SIG-M5 treated with dmso at 0.1 percent for 504 hours (cell line): ENCODE measurements around the gene MTF2.
"Not testable (repeated sequence)": the region's sequence is repeated elsewhere in the genome, so short reads cannot be mapped to it uniquely, and the experiment has no call there.

Source experiments
- DNase-seq: peaks from one replicate; lab custom pipeline; 2025; ENCODE audit not compliant: unreplicated experiment; lab: John Stamatoyannopoulos, UW

The MTF2 gene

GRCh38 chr1:93078986-93079654 lies at the start of gene MTF2:
Gene MTF2 (plus strand): TSS chr1:93079283. CDS start chr1:93079527, 244 bp downstream.
- DNase-seq, result peak; percentile 81

DNA sequence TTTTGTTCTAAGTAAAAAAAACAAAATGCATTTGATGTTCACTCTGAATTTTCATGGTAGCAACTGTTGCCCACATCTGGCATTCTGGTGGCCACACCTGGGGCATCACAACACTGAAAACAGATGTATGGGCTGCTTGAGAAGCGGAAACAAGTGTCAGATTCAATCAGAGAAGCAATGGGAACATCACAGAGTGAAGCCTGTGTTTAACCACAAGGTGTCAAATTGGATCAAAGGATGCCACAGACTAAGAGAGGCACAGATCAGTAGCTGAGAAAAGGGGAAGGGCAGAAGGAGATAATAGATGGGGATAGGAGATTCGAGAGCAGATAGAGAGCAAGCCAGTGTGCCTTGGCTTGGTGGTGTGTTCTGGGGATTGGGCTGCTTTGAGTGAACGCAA lies 49.8 kb upstream of the MTF2 start:
- no peak for DNase-seq

DNA sequence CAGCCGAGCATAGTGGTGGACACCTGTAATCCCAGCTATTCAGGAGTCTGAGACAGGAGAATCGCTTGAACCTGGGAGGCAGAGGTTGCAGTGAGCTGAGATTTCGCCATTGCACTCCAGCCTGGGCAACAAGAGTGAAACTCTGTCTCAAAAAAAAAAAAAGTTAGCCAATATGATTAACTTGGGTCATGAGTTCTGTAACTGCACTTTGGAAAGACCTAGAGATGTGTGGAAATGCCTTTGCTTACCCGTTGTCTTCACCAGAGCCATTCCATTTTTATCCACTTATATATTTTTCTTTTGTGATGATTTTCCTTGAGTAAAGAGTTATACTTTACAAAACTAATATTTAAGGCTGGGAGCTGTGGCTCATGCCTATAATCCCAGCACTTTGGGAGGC lies 48.9 kb upstream of the MTF2 start:
- not testable (repeated sequence) for DNase-seq

DNA sequence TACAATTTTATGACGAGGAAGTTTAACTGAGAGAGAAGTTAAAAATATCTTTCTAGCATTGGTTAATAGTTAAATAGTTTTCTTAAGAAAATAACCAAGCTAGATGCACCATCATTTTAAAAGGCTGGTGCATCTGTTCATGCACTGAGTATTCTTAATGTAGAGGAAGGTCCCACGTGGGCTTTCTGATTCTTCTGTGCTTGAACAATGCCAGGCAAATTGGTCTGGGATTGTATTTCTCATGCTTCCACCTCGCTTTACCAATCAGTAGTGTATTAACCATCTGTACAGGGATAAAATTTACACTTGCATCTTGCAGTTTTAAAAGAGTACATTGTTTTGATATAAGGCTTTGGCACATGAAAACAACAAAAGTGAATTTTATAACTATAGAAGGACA lies 47.4 kb upstream of the MTF2 start:
- no peak for DNase-seq

DNA sequence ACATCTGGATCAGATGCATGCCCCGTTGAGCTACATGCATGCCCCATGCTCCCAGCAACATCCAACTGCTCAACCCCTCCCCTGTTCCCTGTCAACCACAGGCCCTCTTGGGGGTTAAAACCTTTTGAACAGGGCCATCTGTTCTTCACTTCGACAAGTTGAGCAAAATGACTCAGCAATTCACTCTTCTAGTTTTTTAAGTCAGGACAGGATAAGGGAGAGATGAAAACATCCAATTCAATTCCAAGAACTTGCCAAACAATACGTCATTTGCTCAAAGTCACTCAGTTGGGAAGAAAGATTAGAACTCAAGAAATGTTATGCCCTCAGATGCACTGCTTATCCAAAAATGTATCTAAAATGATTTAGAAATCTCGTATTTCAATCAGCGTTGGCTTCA lies 46.1 kb upstream of the MTF2 start:
- DNase-seq, result no peak

- peak; percentile 88 for DNase-seq
Measured at GRCh38 chr1:93033785-93034184, 45.3 kb upstream of the MTF2 start.

DNA sequence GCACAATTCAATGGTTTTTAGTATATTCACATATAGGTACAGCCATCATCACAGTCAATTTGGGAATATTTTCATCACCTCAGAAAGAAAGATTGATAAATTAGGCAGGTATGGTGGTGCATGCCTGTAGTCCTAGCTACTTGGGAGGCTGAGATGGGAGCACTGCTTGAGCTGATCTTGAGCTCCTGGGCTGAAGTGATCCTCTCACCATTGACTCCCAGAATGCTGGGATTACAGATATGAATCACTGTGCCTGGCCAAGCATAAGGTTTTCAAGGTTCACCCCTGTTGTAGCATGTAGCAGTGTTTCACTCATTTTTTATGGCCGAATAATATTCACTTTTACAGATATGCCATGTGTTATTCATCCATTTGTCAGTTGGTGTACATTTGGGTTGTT lies 44.7 kb upstream of the MTF2 start:
- DNase-seq, result no peak

DNA sequence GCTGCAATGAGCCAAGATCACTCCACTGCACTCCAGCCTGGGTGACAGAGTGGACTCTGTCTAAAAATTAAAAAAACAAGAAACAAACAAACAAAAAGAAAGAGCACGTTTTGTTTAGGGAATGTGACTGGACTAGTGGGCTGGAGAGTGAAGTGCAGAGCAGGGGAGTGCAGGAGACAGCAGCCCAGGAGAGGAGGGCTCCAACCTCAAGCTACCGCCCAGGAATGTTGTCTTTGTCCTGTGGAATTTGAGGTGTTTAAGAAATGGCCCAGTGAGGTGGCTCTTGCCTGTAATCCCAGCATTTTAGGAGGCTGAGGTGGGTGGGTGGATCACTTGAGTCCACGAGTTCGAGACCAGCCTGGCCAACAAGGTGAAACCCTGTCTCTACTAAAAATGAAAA lies 42.4 kb upstream of the MTF2 start:
- no peak for DNase-seq

DNA sequence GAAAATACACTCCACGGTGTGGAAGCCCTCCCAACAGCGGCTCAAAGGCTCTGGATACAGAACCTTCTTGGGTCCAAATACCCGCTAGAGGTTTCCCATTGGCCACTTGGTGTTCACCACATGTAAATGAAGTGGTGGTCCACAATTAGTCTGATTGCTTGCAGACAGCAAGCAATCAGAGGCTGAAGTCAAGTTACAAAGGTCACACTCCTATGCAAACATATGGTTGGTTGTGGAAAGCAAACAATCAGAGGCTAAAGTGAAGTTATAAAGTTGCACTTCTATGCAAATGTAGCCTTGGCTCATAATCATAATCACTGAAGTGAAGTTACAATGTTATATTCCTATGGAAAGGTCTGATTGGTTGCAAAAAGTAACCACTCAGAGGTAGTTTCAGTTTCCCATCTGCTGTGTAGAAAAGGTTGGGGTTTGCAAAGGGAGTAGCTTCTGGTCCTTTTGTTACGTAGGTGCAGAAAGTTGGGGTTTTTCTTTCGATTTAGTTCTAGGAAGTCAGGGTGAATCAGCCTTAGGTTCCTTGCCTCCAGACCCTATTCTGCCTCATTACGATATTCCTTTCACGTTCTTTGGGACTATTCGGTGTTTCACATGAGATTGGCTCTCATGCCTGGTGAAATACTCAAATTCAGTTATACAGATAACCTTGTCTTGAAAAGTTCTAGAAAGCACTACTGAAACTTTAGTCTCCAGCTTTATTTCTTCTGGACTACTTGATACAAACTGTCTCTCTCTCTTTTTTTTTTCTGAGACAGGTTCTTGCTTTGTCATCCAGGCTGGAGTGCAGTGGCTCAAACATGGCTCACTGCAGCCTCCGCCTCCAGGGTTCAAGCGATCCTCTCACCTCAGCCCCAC lies 36.7 kb upstream of the MTF2 start:
- DNase-seq, result peak; percentile 35

DNA sequence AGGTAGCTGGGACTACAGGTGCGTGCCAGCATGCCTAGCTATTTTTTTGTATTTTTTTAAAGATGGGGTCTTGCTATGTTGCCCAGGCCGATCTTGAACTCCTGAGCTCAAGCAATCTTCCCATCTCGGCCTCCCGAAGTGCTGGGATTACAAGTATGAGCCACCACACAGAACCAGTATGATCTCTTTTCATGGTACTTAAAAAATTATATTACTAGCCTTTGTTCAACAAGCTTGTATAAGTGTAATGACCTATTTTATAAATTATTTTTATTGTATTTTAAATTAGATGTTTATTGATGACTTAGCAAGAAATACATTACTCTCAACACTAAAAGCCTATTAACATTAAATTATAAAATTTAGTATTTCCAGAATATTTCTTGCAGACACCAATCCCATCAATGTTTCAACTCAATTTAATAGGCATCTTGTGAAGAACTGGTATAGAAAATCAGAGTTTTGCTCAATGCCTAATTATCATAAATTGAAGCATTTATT lies 36.0 kb upstream of the MTF2 start:
- no peak for DNase-seq

DNA sequence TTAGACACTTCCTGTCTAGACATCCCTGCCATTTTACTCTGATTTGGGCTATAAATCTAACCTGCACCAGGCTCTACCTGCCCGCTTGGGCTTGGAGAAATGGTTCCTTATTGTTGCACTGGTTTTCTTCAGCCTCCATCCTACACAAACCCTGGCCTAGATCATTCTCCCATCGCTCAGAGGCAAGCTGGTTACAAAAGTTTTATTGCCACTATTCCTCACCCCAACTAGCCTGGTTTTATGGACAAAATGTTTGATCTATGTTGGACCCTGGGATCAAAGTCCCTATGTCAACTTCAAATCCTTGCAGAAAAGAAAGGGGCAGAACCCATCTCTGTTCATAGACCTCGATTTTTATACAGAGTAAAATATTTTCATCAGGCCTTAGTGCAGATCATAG lies 31.5 kb upstream of the MTF2 start:
- no peak for DNase-seq

- DNase-seq, result no peak
Measured at GRCh38 chr1:93051961-93052360, 27.1 kb upstream of the MTF2 start.

DNA sequence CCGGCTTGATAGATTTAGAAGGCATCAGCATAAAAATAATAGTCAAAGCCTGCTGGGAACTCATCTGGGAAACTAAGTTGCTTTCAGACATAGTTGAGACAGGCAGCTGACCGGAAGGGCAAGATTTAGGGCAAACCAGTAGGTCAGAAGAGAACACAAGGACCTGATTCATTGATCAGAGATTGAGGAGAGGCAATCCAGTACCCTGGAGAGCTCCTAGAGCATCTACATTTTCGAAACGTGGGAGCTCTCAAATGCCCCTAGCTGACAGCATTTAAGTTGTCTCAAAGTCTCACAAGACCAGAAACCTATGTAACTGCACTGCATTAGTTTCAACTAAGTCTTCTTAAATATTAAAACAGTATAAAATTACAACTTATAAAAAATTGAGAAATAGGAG lies 22.9 kb upstream of the MTF2 start:
- peak; percentile 10 for DNase-seq

GRCh38 chr1:93056649-93057048 lies 22.4 kb upstream of the MTF2 start:
- DNase-seq, result no peak

DNA sequence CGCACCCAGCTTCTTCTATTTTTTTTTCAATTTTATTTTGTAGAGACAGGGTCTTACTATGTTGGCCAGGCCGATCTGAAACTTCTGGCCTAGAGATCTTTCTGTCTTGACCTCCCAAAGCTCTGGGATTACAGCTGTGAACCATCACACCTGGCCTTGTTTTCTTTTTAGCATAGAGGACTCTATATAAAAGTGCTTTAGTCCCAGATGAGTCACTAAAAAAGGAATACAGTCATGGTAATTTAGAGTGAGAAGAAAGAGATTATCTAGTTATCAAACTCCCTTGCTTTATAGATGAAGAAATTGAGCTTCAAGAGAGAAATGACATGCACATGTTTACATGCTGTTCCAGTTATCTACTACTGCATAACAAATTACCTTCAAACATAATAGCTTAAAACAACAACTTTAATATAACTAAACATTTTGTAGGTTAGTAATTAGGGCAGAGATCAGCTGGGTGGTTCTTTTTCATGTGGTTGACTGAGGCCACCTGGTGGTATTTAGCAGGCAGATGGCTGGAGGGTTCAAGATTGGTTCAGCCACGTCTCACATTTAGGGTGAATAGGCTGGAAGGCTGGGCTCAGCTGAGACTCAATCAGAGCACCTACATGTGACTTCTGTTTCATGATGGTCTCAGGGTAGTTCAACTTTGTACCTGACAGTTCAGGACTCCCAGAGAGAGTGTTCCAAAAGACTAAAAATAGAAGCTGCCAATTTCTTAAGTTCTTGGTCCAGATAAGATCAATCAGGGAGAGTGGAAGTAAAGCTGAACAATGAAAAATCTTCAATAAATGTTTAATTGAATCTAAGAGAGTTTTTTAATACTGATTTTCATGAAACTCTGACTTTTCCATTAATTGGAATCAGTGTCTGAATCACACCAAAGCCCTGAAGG lies 16.9 kb upstream of the MTF2 start:
- DNase-seq, result peak; percentile 41

- DNase-seq, result peak; percentile 93
Measured at GRCh38 chr1:93076268-93076667, 2.8 kb upstream of the MTF2 start.

- DNase-seq, result no peak
Measured at GRCh38 chr1:93078203-93078602, 880 bp upstream of the MTF2 start.

DNA sequence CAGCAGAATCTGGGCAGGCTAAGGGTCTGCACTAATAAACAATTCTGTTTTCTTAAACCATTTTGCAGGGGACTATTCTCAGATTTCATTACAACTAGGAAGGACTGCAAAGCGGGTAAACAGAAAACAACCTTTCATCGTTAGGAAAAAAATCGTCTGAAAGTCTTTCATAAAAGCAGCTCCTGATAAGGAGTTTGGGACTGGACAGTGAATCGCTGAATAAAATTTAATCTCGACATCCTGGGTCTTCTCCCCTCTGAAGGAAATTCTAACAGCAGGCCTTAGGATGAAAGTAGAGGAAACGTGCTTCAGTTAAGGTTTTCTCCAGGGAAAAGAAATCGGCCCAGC lies 471 bp upstream of the MTF2 start:
- DNase-seq, result no peak

- DNase-seq, result peak; percentile 42
Measured at GRCh38 chr1:93079685-93080141, 630 bp downstream of the MTF2 start.

DNA sequence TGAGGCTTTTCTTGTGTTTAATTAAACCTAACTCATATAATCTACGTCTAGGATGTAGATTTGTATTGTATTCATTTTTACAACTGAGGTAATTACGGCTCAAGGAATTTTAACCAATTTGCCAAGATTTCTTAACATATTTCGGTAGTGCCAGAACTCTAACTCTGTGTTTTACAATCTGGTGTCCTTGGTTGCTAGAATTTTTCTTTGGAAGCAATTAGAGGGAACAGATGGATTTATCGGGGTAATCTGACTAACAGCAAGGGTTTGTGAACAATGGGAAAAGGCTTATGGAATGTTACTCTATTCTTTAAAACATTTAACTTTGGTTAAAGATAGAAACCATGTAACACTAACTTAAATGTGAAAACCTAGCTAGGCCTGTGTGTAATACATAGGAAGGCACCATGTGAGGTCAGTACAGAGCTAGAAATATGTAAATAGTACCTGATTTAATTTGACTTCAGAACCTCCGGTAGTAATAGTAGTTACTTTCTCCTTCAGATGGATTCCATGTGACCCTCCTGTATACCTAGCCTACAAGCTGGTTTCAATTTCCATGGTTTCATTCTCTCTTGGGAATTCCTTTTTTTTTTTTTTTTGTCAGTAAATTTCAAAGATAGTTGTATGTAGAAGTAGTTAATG lies 1.2 kb downstream of the MTF2 start:
- peak; percentile 74 for DNase-seq

DNA sequence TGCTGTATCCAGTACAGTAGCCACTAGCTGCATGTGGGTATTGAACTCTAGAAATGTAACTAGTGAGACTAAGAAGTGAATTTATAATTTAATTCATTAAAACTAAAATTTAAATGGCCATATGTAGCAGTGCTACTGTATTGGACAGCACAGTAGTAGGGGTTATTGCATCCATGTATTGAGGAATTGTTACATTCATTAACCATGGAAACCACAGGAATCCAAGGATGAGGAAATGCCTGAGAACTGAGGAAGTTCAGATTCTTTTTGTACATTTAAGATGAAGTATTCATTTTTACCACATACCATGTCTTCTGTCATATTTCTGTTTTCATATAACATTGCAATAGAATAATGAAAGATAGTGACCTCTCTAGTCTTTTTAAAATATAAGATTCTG lies 2.6 kb downstream of the MTF2 start:
- DNase-seq, result peak; percentile 58
